ENCODE measurements around the gene SELENOV.

Gene SELENOV

GRCh38 chr19:39558624-39559117 lies 43.7 kb downstream of the SELENOV start:
- DNase-seq (ENCODE audit: low read depth), result no peak

- DNase-seq (ENCODE audit: low read depth), result no peak
Observed at GRCh38 chr19:39563408-39563807, 48.5 kb downstream of the SELENOV start.

- DNase-seq (ENCODE audit: low read depth), result no peak
Observed at GRCh38 chr19:39566064-39566463, 51.1 kb downstream of the SELENOV start.

- no peak for DNase-seq (ENCODE audit: low read depth)
Observed at GRCh38 chr19:39568604-39569003, 53.7 kb downstream of the SELENOV start.

Data from stimulated activated CD8-positive, alpha-beta memory T cell treated with anti-CD3 and anti-CD28 coated beads, Interleukin-12 subunit alpha, Interleukin-12 subunit beta, amount 100 ng/mL, for 1 hour (primary cell).